Stomach smooth muscle (tissue), 2 donors: ENCODE data around the gene FNDC5.

Source experiments
- H3K27ac ChIP-seq: one replicate; pipeline ENCODE4 v1.7.0; 2013; ENCODE audit warnings: mild to moderate bottlenecking, low read length, inconsistent platforms
- H3K27me3 ChIP-seq, 2 donors: one replicate each; pipeline ENCODE4 v1.7.0; 2013; ENCODE audit warnings: low read length in 2 of 2; ENCODE audit not compliant: insufficient read depth in 2 of 2, control insufficient read depth in 1 of 2
- H3K36me3 ChIP-seq, 2 donors: one replicate each; pipeline ENCODE4 v1.7.0; 2013; ENCODE audit warnings: low read length in 2 of 2; ENCODE audit not compliant: control insufficient read depth in 2 of 2, insufficient read depth in 2 of 2
- H3K4me1 ChIP-seq: one replicate; pipeline ENCODE4 v1.7.0; 2013; ENCODE audit warnings: low read length; ENCODE audit not compliant: control insufficient read depth, insufficient read depth
- H3K4me3 ChIP-seq, 2 donors: one replicate each; pipeline ENCODE4 v1.7.0; 2013; ENCODE audit warnings: low read length in 2 of 2
- H3K9ac ChIP-seq, 2 donors: one replicate each; pipeline ENCODE4 v1.7.0; 2013; ENCODE audit warnings: low read length in 2 of 2, mild to moderate bottlenecking in 1 of 2
- H3K9me3 ChIP-seq, 2 donors: one replicate each; pipeline ENCODE4 v1.7.0; 2013; ENCODE audit warnings: low read length in 2 of 2; ENCODE audit not compliant: control insufficient read depth in 2 of 2
- donor health status: healthy.
- donor health status: Pancreatic carcinoma.

Gene FNDC5

DNA sequence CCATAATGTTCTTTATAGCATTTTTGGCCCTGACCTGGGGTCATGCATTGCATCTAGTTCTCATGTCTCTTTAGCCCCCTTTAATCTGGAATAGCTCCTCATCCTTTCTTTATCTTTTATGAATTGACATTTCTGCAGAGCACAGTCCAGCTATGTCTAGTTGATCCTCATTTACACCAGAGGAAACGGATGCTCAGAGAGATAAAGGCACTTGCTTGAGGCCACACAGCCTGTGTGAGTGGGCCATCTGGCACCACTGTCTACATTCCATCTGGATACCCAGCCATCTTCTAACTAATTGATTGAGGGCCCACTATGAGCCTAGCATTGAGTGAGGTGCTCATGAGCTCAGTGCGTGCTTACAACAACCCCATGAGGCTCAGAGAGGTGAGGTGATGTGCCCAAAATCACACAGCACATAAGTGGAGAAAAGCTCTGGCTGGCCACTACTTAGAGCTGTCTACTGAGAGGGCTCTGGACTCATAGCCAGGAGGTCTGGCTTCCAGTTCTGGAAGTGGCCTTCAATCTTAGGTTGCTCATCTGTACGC, 19.1 kb upstream of the FNDC5 start:
- Histone ChIP-seq H3K9ac (no peak overlapping the region), H3K4me3 (no peak overlapping the region), H3K27me3 (peaks cover 42 to 59% of the 10 kb centered on the region in 2 donors), H3K9me3 (no peaks in the 10 kb centered on the region), H3K4me1 (peaks cover 14% of the 10 kb centered on the region), H3K36me3 (no peaks in the 10 kb centered on the region), H3K27ac (no peak overlapping the region)

DNA sequence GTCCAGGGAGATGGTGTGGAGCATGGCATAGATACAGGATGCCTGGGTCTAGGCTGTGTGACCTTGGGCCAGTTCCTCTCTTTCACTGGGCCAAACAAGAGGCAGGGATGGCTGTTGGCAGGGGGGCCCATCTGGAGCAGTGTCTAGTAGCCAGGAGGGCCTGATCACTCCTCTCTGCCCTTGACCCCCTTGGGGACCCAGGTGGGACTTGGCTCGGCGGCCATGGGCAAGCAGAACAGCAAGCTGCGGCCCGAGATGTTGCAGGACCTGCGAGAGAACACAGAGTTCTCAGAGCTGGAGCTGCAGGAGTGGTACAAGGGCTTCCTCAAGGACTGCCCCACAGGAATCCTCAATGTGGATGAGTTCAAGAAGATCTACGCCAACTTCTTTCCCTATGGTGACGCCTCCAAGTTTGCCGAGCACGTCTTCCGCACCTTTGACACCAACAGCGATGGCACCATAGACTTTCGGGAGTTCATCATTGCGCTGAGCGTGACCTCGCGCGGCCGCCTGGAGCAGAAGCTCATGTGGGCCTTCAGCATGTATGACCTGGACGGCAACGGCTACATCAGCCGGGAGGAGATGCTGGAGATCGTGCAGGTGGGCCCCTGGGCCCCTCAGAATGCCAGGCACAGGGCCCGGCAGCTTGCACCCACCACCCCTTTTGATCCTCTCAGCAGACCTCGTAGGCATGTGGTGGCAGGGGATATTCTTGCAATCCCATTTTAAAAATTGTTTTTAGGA, 18.1 kb upstream of the FNDC5 start:
- peaks cover 14% of the 10 kb centered on the region for H3K4me1 ChIP-seq
- no peaks in the 10 kb centered on the region for H3K36me3 ChIP-seq
- H3K9me3 ChIP-seq = no peaks in the 10 kb centered on the region
- no peak overlapping the region for H3K4me3 ChIP-seq
- H3K27me3 ChIP-seq = peaks cover 45 to 61% of the 10 kb centered on the region in 2 donors
- H3K27ac ChIP-seq = no peak overlapping the region
- H3K9ac ChIP-seq = no peak overlapping the region

DNA sequence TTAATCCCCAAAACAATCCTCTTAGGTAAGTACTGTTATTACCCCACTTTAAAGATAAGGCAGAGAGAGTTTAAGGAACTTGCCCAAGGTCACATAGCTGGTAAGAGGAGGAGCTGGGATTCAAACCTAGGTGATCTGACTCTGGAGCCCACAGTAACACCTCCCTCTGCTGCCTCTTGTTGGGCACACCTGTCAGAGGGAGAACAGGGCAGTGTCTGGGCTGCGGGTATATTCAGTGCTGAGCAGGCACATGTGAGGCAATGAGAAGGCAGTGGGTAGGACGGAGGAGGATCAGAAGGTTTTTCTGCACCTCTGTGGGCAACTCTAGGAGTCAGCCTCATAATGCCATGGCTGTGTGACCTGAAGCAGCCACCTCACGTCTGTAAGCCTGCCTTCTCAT, 17.4 kb upstream of the FNDC5 start:
- Histone ChIP-seq H3K36me3 (no peaks in the 10 kb centered on the region), H3K27me3 (peaks cover 47 to 57% of the 10 kb centered on the region in 2 donors)

DNA sequence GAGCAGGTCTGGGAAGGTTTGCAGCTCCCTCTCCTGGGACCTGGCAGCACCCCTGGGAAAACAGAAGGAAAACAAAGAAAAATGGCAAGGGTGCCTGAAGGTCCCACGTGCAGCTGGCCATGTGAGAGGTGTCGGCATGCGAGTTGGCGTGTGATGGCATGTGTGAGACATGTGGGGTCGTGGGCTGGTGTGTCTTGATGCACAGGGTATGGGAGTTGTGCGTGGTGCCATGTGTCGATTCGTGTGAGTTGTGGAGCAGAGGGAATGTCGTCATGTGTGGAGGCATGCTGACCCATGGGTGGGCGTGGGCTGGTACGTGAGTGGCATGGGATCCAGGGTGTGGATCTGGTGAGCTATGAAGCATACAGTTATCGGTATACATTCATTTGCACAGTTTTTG, 16.9 kb upstream of the FNDC5 start:
- Histone ChIP-seq H3K27me3 (peaks cover 45 to 52% of the 10 kb centered on the region in 2 donors), H3K4me3 (no peak overlapping the region), H3K9me3 (no peaks in the 10 kb centered on the region), H3K4me1 (peaks cover 4% of the 10 kb centered on the region), H3K9ac (no peak overlapping the region), H3K36me3 (no peaks in the 10 kb centered on the region), H3K27ac (no peak overlapping the region)

More for the DNA sequence above, 17.4 kb upstream of the FNDC5 start:
- Histone ChIP-seq H3K4me3 (no peak overlapping the region), H3K27ac (no peak overlapping the region), H3K4me1 (peaks cover 9% of the 10 kb centered on the region), H3K9me3 (no peaks in the 10 kb centered on the region), H3K9ac (no peak overlapping the region)

DNA sequence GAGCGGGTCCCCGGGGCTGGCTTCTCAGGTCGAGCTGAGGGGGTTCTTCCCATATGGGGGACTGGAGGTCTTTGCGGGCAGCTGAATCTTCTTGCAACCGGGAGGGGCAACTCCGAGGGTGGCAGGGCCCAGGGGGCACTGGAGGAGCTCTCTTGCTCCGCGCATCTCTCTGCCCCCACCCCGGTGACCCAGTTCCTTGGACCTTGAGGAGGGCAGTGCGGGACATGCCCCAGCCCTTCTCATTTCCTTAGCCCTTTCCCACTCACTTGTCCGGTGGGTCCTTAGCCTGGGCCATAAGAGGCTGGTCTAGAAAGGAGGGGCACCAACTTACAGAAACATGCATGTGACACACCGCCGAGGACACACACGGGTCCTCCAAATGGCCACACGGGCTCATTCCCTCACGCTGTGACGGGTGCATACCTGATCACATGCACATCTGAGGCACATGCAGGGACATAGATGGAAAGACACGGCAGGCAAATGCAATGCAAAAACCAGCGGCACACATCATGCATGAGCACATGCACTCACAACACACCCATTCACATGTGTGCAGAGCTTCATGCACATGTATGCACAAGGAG, 16.2 kb upstream of the FNDC5 start:
- Histone ChIP-seq H3K4me3 (no peak overlapping the region), H3K36me3 (no peaks in the 10 kb centered on the region), H3K27ac (no peak overlapping the region), H3K27me3 (peaks cover 38 to 45% of the 10 kb centered on the region in 2 donors), H3K9me3 (no peaks in the 10 kb centered on the region), H3K4me1 (peaks cover 8% of the 10 kb centered on the region), H3K9ac (no peak overlapping the region)

DNA sequence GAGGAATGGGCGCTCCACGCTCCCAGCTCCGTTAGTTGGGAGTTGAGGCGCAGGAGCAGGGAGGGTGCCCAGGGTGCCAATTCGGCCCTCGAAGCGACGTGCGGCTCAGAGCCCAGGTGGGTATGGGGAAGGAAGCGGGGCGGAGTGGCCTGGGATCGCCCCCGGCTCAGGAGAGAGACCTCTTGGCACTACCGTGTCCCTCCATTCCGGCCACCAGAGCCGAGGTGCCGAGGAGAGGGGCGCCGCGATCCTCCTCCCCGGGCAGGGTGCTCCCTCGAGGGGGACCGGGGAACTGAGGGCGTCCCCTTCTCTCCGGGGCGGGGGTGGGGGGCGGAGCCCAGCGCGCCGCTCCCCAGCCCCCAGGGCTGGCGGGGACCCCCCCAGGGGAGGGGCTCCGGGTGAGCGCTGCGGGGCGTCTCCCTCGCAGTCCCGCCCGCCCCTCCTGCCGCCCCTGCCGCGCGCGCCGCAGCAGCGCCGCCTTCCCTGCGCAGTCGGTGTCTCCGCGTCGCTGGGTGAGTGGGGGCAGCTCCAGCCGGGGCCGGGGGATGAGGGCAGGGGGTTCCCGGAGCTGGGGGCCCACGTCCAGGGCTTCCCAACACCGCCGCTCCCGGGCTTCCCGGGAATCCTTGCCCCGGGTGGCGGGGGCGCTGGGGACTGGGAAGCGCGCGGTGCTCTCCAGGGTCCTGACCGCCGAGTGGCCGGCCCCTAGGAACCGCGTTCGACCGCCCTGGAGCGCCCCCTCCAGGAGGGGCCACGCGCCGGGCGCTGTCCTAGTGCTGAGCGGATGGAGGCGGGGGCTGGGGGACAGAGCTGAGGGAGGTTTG, 15.5 kb upstream of the FNDC5 start, which contains the start of gene HPCA:
TSS of gene HPCA (plus strand) at position 488 of the 824 bp plus-strand sequence. CDS start 2,408 bp downstream, outside the sequence.
- H3K36me3 ChIP-seq = no peaks in the 10 kb centered on the region
- H3K4me3 ChIP-seq = no peak within 1 kb of the TSS
- peaks cover 15% of the 10 kb centered on the region for H3K4me1 ChIP-seq
- no peak within 1 kb of the TSS for H3K9ac ChIP-seq
- no peak within 1 kb of the TSS for H3K27ac ChIP-seq
- no peaks in the 10 kb centered on the region for H3K9me3 ChIP-seq
- peaks cover 36 to 42% of the 10 kb centered on the region in 2 donors for H3K27me3 ChIP-seq

DNA sequence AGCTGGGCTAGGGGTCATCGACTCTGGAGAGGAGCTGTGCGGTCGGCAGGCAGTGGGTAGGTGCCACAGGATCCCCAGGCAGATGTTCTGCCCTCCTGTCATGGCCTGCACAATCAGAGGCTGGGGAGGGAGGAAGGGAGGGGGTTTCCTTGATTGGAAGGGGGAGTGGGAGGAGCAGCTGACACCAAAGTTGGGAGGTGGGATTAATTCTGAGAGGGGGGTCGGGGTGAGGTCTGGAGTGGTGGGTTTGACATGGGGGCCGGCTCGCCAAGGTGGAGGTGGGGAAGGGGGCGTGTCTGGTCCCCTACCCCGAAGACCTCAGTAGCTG, 14.9 kb upstream of the FNDC5 start:
- no peak overlapping the region for H3K4me3 ChIP-seq
- H3K4me1 ChIP-seq = peaks cover 18% of the 10 kb centered on the region
- no peaks in the 10 kb centered on the region for H3K36me3 ChIP-seq
- no peak overlapping the region for H3K27ac ChIP-seq
- no peaks in the 10 kb centered on the region for H3K9me3 ChIP-seq
- H3K9ac ChIP-seq = no peak overlapping the region
- peaks cover 36 to 38% of the 10 kb centered on the region in 2 donors for H3K27me3 ChIP-seq

DNA sequence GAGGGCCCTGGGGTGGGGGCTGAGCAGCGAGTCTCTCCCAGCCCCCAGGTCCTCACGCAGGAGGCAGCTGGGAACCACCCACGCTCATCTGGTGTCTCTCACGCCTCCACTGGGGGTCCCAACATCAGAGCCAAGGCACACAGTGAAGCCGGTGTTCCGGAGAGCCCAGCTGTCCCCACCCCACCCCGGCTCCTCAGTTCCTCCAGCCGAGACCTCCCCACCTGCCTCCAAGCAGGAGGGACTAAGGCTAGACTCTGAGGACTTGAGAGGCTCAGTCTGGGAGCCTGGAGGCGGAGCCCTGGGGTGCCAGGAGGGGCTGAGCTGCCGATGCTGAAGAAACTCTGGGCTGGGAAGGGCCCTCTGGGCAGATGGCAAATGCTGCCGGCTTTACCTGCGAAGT, 14.0 kb upstream of the FNDC5 start:
- H3K9me3 ChIP-seq = no peaks in the 10 kb centered on the region
- peaks cover 18% of the 10 kb centered on the region for H3K4me1 ChIP-seq
- H3K27ac ChIP-seq = no peak overlapping the region
- H3K9ac ChIP-seq = no peak overlapping the region
- peaks cover 36 to 37% of the 10 kb centered on the region in 2 donors for H3K27me3 ChIP-seq
- H3K4me3 ChIP-seq = no peak overlapping the region
- no peaks in the 10 kb centered on the region for H3K36me3 ChIP-seq

DNA sequence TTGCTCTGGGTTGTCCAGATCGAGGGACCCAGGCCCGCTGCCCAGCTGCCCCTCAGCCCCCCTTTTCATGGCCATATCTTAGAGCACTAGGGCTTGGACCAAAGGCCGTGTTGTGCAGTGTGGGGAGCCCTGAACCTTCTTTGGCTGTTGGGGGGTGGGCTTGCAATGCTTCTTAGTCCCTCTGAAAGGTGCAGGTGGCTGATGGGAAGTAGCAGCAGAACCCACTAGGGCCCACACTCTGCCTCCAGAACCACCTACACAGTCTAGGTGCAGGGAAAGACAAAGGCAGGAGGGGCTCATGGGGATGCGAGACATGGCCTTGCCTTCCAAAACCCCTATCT, 13.3 kb upstream of the FNDC5 start:
- no peak overlapping the region for H3K4me3 ChIP-seq
- no peak overlapping the region for H3K9ac ChIP-seq
- H3K27me3 ChIP-seq = peaks cover 33 to 36% of the 10 kb centered on the region in 2 donors
- H3K27ac ChIP-seq = no peak overlapping the region
- H3K36me3 ChIP-seq = no peaks in the 10 kb centered on the region
- H3K4me1 ChIP-seq = peaks cover 18% of the 10 kb centered on the region
- no peaks in the 10 kb centered on the region for H3K9me3 ChIP-seq

DNA sequence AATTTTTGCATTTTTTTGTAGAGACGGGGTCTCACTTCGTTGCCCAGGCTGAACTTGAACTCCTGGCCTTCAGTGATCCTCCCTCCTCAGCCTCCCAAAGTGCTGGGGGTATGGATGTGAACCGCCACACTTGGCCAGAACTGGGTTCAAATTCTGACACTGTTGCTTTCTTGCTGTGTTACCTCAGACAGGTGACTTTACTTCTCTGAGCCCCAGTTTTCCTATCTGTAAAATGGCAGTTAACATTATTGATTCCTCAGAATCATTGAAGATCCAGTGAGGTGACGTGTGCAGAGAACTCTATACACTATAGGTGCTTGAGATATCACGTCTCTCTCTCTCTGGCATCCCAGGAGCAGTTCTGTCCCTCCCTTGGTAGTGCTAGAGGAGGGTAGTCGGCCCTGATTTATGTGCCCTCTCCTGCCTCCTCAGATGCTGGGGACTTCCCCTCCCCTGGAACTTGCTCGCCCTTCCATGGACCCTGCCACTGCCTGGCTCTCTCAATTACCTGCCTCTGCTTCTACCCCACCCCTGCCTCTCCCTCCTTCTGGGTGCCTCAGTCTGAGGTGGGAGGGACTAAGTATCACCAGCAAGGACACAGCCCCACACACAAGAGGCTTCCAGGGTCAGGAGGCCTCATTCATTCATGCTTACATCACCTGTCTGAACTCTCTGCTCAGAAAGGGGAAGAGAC, 12.8 kb upstream of the FNDC5 start:
- Histone ChIP-seq H3K4me1 (peaks cover 19% of the 10 kb centered on the region), H3K9ac (no peak overlapping the region), H3K9me3 (no peaks in the 10 kb centered on the region), H3K27ac (no peak overlapping the region), H3K27me3 (peaks cover 31 to 32% of the 10 kb centered on the region in 2 donors), H3K36me3 (no peaks in the 10 kb centered on the region), H3K4me3 (no peak overlapping the region)
